Activated gamma-delta T cell treated with Interleukin-2 at 50 U/mL for 16 hours (primary cell): ENCODE data around the gene ELK4.

Experiments
- DNase-seq: peaks from one replicate; pipeline ENCODE4 v3.0.0-alpha.2; 2020

The ELK4 gene

DNA sequence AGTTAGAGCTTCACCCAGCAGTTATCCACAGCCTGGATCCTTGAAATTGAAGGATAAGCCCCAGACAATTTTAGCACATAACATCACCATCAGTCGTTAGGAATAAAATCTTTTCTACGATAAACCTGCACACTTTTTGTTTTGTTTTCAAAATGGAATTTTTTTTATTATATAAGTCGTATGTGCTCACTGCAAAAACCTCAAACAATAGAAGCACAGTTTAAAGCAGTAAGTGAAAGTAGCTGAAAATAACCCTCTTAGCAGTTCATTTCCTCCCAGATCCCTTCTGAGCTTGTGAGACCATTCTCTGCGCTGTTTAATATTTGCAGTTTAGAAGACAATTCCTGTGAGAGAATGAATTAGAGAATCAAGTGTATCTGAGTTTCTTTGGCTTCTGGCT, 38.3 kb downstream of the ELK4 start:
- DNase-seq: no peak

GRCh38 chr1:205592443-205593003, 39.3 kb downstream of the ELK4 start:
- no peak for DNase-seq

DNA sequence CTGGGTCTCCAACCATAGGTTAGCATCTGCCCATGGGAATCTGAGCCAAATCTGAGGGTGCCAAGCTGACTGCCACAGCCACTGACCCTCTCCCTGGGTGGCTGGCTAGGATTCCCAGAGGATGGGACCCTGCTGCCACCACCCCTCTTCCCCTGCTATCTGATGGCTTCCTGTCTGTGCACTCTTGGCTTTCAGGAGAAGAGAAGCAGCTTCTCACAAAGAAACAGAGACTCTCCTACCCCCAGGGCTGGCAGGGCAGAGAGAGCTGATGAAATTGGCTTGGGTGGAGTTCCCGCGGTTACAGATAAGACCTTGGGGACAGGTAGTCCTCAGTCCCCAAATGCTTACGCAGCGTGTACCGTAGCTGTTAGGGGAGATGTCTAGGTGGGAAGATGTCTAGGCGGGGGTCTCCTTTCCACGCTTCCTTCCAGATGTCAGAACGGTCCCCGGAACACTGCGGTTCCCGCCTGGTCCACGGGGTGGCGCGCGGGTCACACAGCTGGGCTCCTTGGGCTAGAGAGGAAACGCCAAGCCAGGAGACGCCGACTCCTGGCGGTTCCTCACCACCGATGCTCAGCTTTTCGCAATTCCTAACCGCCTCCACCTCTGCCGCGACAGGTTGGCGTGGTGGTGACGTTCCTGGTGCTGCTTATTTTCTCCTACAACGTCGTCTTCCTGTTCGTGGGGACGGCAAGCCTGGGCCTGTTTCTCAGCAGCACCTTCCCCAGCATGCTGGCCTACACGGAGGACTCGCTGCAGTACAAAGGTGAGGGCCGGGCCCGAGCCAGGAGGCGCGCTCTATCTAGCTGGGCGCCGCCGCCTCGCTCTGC, 40.1 kb downstream of the ELK4 start:
- peak; percentile 89 for DNase-seq

- no peak for DNase-seq
These were observed 40.9 kb downstream of the ELK4 start for GRCh38 chr1:205590777-205591513.

GRCh38 chr1:205590457-205590768, 41.4 kb downstream of the ELK4 start:
- DNase-seq: no peak

- no peak for DNase-seq
These were observed 42.0 kb downstream of the ELK4 start for GRCh38 chr1:205589618-205590456.

- DNase-seq: no peak
These were observed 42.8 kb downstream of the ELK4 start for GRCh38 chr1:205589046-205589445.

- DNase-seq: no peak
These were observed 43.2 kb downstream of the ELK4 start for GRCh38 chr1:205588636-205589035.

DNA sequence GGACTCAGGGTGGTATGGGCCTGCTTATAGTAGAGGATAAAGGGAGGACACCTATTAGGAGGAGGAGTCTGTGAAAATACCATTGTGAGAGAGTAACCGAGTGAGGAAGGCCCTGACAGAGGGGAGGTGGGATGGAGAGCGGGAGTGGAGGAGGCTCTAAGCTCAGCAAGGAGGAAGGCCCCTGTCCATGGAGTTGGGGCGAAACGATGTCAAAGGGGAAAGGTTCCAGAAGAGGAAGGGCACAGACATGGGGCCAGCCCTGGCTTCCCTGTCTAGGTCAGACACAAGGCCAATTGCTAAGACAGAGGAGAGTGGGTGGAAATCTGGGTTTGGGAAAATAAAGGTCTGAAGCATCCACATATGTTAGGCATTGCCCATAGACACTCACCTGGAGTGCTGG, 44.2 kb downstream of the ELK4 start:
- DNase-seq: no peak

DNA sequence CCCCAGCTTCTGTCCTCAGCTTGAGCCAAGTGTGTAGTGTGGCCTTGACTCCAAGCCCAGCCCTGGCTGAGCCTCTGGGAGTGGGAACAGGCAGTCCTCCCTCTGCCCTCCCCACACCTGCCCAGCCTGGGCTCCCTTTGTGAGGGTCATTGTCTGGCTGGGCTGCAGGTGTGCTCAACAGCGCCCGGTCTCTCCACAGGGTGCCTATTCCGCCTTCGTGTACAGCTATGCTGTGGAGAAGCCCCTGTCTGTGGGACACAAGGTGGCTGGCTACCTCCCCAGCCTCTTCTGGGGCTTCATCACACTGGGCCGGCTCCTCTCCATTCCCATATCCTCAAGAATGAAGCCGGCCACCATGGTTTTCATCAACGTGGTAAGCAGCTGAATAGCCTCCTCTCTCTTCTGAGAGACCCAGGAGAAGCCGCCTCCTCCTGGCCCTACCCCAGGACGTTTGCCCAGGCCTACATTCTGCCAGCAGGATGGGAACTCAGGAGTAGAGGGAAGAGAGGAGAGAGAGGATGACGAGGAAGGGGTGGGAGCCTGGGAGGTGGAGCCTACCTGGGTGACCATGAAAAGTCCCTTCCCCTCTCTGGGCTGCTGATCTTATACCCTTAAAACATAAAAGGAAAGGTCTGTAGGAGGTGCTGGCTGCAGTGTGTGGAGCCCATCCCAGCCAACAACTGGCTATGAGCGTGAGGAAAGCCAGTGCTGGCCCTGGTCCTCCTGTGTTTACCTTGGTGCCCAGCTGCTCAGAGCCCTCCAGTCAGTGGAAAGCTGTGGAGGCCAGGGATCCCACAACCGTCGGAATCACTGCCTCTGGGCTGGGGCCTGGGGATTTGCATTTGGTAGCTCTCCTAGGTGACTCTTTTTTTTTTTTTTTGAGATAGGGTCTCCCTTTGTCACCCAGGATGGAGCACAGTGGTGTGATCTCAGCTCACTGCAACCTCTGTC, 45.7 kb downstream of the ELK4 start:
- DNase-seq: no peak

DNA sequence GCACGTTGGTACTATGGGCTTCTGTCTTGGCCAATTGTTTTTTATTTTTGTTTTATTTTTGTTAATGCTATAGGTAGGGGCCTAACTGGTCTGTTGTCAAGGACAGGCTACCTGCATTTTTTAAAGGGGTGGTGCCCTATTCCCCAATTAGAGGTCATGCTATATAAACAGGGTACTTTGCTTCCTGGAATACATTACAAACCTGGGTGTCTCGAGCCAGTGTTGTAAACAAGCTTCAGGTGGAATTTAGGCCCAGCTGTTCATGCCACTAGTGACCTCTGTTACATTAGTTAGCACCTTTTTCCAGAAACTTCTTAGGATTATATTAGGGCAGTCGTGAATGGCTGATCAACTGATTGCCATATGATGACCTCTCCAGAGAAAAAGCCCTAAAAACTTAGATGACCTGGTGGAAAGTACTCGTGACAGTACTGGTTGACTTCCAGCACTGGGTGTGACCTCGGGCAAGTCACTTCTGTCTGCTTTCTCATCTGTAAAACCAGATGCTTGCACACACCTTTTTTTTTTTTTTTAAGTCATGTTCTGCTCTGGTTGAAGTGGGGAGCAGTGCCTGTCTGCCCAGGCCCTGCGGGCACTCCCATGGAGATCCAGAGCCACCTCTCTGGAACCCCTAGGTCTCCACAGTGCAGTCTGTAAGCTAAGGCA, 46.5 kb downstream of the ELK4 start:
- DNase-seq: no peak

GRCh38 chr1:205584732-205585131, 47.1 kb downstream of the ELK4 start:
- DNase-seq: no peak

DNA sequence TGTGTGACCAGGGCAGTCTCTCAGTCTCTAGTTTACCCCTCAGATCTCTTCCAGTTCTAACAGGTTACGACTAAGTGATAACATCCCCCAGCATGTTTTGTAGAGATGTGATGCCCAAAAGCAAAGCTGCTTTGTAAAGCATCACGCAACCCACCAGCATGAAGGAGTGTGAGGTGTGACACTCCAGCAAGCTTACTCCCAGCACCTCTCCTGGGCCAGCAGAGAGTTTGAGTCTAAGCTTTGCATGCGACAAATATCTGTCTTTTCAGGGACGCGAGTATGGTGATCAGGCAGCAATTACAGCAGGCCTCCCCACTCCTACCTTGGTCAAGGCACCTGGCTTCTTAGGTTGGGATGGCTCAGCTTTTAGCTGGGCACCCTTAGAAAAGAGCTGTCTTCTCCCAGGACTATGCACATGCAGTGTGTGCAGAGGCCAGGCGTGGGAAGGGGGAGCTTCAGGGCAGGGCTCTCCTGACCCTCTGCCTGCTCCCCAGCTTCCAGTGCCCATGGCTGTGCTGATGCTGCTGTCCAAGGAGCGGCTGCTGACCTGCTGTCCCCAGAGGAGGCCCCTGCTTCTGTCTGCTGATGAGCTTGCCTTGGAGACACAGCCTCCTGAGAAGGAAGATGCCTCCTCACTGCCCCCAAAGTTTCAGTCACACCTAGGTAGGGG, 48.2 kb downstream of the ELK4 start:
- no peak for DNase-seq

DNA sequence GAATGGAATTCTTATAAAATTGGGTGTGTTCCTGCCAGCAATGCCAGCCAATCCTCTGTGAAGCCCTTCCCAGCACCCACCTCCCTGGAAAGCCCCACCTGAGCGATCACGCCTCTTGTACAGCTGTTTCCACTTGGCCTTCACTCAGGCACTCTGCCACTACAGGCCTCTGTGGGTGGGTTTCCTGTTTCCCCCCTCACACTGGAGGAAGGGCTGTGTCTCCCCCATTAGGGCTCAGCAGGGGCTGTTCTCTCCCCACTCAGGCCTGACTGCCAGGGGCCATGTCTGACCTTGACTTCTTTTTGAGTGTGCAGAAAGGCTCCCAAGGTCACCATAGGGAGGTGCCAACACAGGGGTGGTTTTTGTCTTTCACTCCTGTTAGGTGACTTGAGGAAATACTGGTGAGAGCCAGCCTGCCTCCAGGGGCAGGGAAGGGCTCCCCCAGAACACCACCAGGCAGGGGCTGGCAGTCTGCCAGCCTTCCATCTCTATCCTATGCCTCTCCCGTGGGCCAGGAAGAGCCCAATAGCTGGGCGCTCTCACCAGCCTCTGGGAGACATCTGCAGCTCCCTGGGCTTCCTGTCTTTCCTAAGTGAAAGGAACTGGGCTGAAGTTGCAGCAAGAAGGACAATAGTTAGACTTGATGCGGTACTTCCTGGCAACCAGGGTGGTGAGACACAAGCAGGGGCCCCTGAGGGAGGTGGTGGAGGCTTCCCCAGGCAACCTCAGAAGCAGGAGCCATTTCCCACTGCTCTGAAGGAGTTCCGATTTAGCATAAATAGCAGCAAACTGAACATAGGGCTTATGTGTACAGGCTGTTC, 49.1 kb downstream of the ELK4 start:
- DNase-seq: no peak

GRCh38 chr1:205582046-205582445, 49.8 kb downstream of the ELK4 start:
- DNase-seq: no peak

DNA sequence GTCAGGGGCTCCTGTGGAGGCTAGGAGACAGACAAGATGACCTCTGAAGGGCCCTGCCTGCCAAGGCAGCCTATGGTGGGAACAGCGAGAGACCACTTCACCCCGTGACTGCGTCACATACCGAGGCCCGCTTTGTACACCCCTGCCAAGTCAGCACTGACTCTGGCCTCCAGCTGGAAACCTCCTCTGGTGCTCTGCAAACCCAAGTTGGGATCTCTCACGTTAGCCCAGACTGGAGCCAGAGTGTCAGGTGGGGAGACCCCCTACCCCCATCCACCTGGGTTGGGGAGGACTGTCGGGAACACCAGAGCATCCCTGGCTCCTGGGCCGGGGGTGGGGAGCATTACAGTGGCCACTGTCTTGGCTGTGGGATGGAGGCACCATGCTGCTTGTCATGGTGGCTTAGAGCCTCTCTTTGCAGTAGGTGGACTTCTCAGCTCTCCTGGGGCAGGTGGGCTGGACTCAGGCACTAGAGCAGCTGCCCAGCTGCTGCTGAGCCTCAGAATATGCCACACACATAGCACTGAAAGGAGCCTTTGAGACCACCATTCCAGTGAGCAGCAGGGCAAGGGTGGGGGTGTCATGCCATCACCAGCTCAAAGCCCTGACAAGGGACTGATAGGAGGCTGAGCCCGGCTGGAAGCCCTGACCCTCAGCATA, 50.4 kb downstream of the ELK4 start:
- DNase-seq: no peak

DNA sequence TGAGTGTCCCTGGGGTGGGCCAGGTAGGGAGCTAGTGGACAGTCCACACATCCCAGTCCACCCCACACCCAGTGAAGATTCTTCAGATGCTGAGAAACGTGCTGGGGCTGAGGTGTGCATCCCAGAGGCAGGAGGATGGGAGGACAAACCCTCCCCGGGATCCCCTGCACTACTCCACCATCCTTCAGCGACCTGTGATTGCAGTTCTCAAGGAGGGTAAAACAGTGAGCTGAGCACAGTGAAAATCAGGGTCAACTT, 51.0 kb downstream of the ELK4 start:
- no peak for DNase-seq

- no peak for DNase-seq
These were observed 51.5 kb downstream of the ELK4 start for GRCh38 chr1:205580140-205580922.

- no peak for DNase-seq
These were observed 52.1 kb downstream of the ELK4 start for GRCh38 chr1:205579711-205580110.
